PC-9 (cell line): Measurements from ENCODE around the gene HOXC4.

ENCODE experiments used
- EZH2 ChIP-seq: fragments of 200-600 bp; sonication (generic); IDR thresholded peaks from 2 replicates; pipeline ENCODE4 v1.8.0; 2017; ENCODE audit warnings: antibody characterized with exemption, low read depth
- TF ChIP-seq, protein P1 (sequence below): fragments of 200-600 bp; sonication (generic); conservative IDR thresholded peaks from 2 replicates; pipeline ENCODE4 v1.6.1; 2017; ENCODE audit warnings: mixed run types, antibody characterized with exemption, mild to moderate bottlenecking, moderate library complexity

DNA sequence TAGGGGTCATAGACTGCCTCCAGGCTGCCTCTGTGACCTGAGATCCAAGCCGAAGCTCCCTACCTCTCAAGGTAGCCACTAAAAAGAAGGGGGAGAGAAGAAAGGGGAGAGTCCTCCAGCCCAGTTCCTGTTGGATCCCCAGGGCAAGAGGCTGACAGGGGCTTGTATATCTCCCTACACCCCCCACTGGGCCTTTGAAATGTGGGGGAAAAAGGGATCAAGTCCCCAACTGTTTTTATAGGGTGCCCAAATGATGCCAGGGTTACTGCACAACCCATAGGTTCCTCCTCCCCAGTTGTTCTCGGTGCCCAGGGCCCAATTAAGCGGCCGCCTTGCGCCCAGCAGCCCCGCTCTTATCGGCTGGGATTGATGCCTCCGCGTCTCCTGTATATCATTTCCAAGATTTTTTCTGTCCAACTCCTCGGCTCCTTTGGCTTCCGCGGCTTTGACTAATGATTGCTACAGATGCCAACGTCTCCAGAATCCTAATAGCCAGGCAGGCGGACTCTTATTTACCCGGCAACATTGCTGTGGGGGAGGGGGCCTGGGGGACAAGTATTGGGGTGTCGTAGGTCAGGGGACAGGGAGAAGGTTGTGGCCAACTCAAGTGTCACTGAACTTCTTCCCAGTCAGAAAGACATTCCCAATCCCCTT is 7.6 kb upstream of the HOXC4 start:
- TF ChIP-seq, protein P1, sequence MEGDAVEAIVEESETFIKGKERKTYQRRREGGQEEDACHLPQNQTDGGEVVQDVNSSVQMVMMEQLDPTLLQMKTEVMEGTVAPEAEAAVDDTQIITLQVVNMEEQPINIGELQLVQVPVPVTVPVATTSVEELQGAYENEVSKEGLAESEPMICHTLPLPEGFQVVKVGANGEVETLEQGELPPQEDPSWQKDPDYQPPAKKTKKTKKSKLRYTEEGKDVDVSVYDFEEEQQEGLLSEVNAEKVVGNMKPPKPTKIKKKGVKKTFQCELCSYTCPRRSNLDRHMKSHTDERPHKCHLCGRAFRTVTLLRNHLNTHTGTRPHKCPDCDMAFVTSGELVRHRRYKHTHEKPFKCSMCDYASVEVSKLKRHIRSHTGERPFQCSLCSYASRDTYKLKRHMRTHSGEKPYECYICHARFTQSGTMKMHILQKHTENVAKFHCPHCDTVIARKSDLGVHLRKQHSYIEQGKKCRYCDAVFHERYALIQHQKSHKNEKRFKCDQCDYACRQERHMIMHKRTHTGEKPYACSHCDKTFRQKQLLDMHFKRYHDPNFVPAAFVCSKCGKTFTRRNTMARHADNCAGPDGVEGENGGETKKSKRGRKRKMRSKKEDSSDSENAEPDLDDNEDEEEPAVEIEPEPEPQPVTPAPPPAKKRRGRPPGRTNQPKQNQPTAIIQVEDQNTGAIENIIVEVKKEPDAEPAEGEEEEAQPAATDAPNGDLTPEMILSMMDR = no peak
- TF ChIP-seq EZH2 = no peak
